Hepatocyte (in vitro differentiated cells): Measurements from ENCODE around the gene DEDD. TPM values are rescaled to one million over a fixed set of nuclear protein-coding genes. Genes with fewer than 3 reads are reported as not detected.

Experiments
- DNase-seq: peaks from one replicate; pipeline ENCODE4 v3.0.0-alpha.2; 2016; ENCODE audit warnings: low spot score
- H2AFZ ChIP-seq: fragments of 200-600 bp; sonication (generic); 2 replicates; pipeline ENCODE4 v1.6.0; 2016; ENCODE audit warnings: antibody characterized with exemption, mild to moderate bottlenecking
- H3K27ac ChIP-seq: fragments of 200-600 bp; sonication (generic); 2 replicates; pipeline ENCODE4 v1.5.1; 2016; ENCODE audit warnings: mild to moderate bottlenecking
- H3K27me3 ChIP-seq: fragments of 200-600 bp; sonication (generic); 2 replicates; pipeline ENCODE4 v1.6.1; 2016
- H3K36me3 ChIP-seq: fragments of 200-600 bp; sonication (generic); replicated peaks from 2 replicates; pipeline ENCODE4 v1.5.1; 2016; ENCODE audit warnings: low read depth; ENCODE audit not compliant: insufficient read depth
- H3K4me1 ChIP-seq: fragments of 200-600 bp; sonication (generic); 2 replicates; pipeline ENCODE4 v1.5.1; 2016; ENCODE audit warnings: mild to moderate bottlenecking, moderate library complexity; ENCODE audit not compliant: insufficient read depth
- H3K4me2 ChIP-seq: fragments of 200-600 bp; sonication (generic); 2 replicates; pipeline ENCODE4 v1.6.0; 2016
- H3K4me3 ChIP-seq: fragments of 200-600 bp; sonication (generic); 2 replicates; pipeline ENCODE4 v1.5.1; 2016; ENCODE audit warnings: mild to moderate bottlenecking
- H3K79me2 ChIP-seq: fragments of 200-600 bp; sonication (generic); 2 replicates; pipeline ENCODE4 v1.6.0; 2017; ENCODE audit warnings: mild to moderate bottlenecking
- H3K9me2 ChIP-seq: fragments of 200-600 bp; sonication (generic); replicated peaks from 2 replicates; pipeline ENCODE4 v1.6.0; 2017; ENCODE audit warnings: mild to moderate bottlenecking; ENCODE audit not compliant: insufficient read depth
- H3K9me3 ChIP-seq: fragments of 200-600 bp; sonication (generic); 2 replicates; pipeline ENCODE4 v1.5.1; 2016; ENCODE audit warnings: low read depth, mild to moderate bottlenecking
- H4K20me1 ChIP-seq: fragments of 200-600 bp; sonication (generic); 2 replicates; pipeline ENCODE4 v1.6.0; 2016; ENCODE audit warnings: mild to moderate bottlenecking; ENCODE audit not compliant: insufficient read depth, poor library complexity, severe bottlenecking
- EZH2 ChIP-seq: fragments of 200-600 bp; sonication (generic); IDR thresholded peaks from 2 replicates; pipeline ENCODE4 v1.6.1; 2016; ENCODE audit warnings: antibody characterized with exemption, mild to moderate bottlenecking, borderline replicate concordance
- EZH2phosphoT487 ChIP-seq: fragments of 200-600 bp; sonication (generic); IDR thresholded peaks from one replicate; pipeline ENCODE4 v1.6.1; 2018; ENCODE audit warnings: antibody characterized with exemption, mild to moderate bottlenecking, low read depth, moderate library complexity; ENCODE audit not compliant: unreplicated experiment, severe bottlenecking
- WGBS: methylation state at CpG from one replicate; pipeline ENCODE4 v1.1.6; 2016; ENCODE audit warnings: low lambda C conversion rate; ENCODE audit errors: missing lambda C conversion rate; 5-methylcytosine and 5-hydroxymethylcytosine counted together
- polyA plus RNA-seq: library from polyadenylated mRNA; unstranded; fragments of >200 nt; fragmentation: Nextera tagmentation; extraction: Ambion mirVana; gene quantifications from 2 replicates; pipeline ENCODE4 v1.2.1, GENCODE V29; 2016
- total RNA-seq: library from RNA; depleted of rRNA; stranded (reverse); fragments of >200 nt; gene quantifications from 2 replicates; pipeline ENCODE4 v1.2.3, GENCODE V29; 2014
- TF ChIP-seq, protein P1 (sequence below): fragments of 200-600 bp; sonication (generic); IDR thresholded peaks from 2 replicates; pipeline ENCODE4 v1.5.1; 2016; ENCODE audit warnings: antibody characterized with exemption, mild to moderate bottlenecking; ENCODE audit not compliant: poor library complexity

DEDD gene
- total and polyA plus RNA-seq, 2 experiments from 2014 or later = 21.8 to 27.1 TPM

GRCh38 chr1:161177936-161178244 is 45.4 kb upstream of the DEDD start:
- Histone ChIP-seq H3K9me2 (no peaks in the 10 kb centered on the region), H2AFZ (peak overlapping the region; percentile 88), H3K27ac (peak overlapping the region; percentile 86), H3K9me3 (no peaks in the 10 kb centered on the region), H3K27me3 (no peaks in the 10 kb centered on the region), H3K4me1 (peaks cover 8% of the 10 kb centered on the region), H3K79me2 (peaks cover 17% of the 10 kb centered on the region), H3K4me3 (peak overlapping the region; percentile 74), H4K20me1 (no peaks in the 10 kb centered on the region), H3K4me2 (peak overlapping the region; percentile 90), H3K36me3 (no peaks in the 10 kb centered on the region)
- no peak for DNase-seq
- TF ChIP-seq EZH2 (no peak), EZH2phosphoT487 (no peak)
- TF ChIP-seq, protein P1, sequence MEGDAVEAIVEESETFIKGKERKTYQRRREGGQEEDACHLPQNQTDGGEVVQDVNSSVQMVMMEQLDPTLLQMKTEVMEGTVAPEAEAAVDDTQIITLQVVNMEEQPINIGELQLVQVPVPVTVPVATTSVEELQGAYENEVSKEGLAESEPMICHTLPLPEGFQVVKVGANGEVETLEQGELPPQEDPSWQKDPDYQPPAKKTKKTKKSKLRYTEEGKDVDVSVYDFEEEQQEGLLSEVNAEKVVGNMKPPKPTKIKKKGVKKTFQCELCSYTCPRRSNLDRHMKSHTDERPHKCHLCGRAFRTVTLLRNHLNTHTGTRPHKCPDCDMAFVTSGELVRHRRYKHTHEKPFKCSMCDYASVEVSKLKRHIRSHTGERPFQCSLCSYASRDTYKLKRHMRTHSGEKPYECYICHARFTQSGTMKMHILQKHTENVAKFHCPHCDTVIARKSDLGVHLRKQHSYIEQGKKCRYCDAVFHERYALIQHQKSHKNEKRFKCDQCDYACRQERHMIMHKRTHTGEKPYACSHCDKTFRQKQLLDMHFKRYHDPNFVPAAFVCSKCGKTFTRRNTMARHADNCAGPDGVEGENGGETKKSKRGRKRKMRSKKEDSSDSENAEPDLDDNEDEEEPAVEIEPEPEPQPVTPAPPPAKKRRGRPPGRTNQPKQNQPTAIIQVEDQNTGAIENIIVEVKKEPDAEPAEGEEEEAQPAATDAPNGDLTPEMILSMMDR = no peak
- WGBS = 37% methylated on average over 9 of the region's 9 CpGs

DNA sequence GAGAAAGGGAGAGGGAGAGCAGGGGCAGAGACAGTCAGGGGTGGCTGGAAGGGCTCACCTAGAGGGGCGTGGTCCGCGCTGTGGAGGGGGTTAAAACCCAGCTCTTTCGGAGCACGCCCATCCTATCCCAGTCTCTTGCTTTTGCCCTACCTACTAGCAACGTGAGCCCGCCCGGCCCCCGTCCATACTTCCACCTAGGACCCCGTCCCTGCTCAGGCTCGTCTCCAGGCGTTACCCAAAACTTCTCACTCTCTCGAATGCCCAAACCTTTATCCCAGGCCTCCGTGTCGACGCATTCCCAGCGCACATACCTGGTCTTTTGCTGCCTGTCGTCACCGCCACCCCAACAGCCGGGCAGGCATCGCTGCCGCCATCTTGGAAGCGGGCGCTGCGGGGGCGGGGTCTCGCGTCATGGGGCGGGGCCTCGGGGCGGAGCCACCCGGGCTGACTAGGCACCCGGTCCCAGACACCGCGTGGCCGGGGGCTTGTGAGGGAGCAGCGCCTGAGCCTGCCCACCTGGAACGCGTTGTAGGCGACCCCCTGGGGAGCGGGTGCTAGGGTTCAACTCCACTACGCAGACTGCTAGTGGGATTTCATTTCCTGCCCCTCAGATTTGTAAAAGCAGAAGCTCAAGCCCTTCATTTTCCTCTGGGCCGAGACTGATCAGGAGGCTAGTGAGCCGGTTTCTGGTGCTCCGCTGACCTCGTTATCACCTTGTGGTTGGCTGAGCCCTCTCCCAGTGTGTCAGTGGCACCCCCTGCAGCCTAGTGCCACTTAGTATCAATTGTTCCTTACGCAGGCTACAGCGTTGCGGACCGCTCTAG is 44.9 kb upstream of the DEDD start, which contains the start of gene B4GALT3:
Gene B4GALT3 (minus strand): TSS at position 396 of the 824 bp plus-strand sequence. CDS start 1,447 bp downstream, outside the sequence.
- WGBS = 1% methylated on average over 30 of the region's 50 CpGs
- DNase-seq = peak; percentile 93
- H3K4me1 ChIP-seq = peaks cover 8% of the 10 kb centered on the region
- TF ChIP-seq EZH2 (no peak), EZH2phosphoT487 (no peak)
- TF ChIP-seq, protein P1 = peak; percentile 24
- H3K27ac ChIP-seq = peak within 1 kb of the TSS; percentile 86
- no peaks in the 10 kb centered on the region for H3K9me2 ChIP-seq
- H3K4me3 ChIP-seq = peak within 1 kb of the TSS; percentile 74
- peak within 1 kb of the TSS; percentile 90 for H3K4me2 ChIP-seq
- H4K20me1 ChIP-seq = no peaks in the 10 kb centered on the region
- H3K36me3 ChIP-seq = no peaks in the 10 kb centered on the region
- H2AFZ ChIP-seq = peak within 1 kb of the TSS; percentile 88
- H3K9me3 ChIP-seq = no peaks in the 10 kb centered on the region
- peaks cover 17% of the 10 kb centered on the region for H3K79me2 ChIP-seq
- no peaks in the 10 kb centered on the region for H3K27me3 ChIP-seq

DNA sequence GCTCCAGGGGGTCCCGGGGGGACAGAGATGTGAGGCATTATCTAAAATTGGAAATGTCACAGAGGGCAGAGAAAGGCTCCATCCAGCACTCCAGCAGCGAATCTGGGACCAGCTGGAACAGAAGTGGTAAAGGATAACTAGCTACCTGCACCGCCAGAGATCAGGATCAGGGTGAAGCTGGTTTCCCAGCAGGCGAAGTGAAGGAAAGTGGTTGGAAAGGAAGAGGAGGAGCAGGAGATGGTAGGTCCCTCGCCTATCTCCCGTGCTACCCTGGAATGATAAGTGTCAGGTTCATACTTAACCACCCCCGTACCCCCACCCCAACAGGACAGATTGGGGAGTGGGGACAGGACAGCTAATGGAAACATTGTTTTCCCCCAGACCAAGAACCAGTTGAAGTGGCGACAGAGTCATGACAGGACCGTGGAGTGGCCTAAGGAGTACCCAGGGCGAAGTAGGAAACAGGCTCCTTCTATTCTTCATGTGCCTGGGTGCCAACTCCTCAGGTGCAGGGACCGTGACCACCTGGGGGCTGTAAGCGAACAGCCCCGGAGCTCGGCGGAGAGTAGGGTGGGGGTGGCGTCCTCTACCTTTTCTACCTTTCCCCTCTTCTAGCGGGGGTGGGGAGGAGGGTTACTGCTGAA is 44.1 kb upstream of the DEDD start:
- Histone ChIP-seq H3K4me2 (peak overlapping the region; percentile 90), H3K4me3 (peak overlapping the region; percentile 74), H3K4me1 (peaks cover 8% of the 10 kb centered on the region), H4K20me1 (no peaks in the 10 kb centered on the region), H3K36me3 (no peaks in the 10 kb centered on the region), H3K27me3 (no peaks in the 10 kb centered on the region), H3K9me2 (no peaks in the 10 kb centered on the region), H3K27ac (peak overlapping the region; percentile 86), H3K79me2 (peaks cover 17% of the 10 kb centered on the region), H3K9me3 (no peaks in the 10 kb centered on the region), H2AFZ (peak overlapping the region; percentile 88)
- DNase-seq = no peak
- TF ChIP-seq EZH2phosphoT487 (no peak), EZH2 (no peak)
- TF ChIP-seq, protein P1 = no peak
- 18% methylated on average over 17 of the region's 17 CpGs for WGBS
